GM12878 (cell line): Measurements from ENCODE around the gene TCF7.

Source experiments
- GABPA ChIP-seq: IDR thresholded peaks from 2 replicates; pipeline ENCODE4 v1.6.1; 2014; ENCODE audit warnings: antibody characterized with exemption, low read depth, mild to moderate bottlenecking, inconsistent platforms
- HDAC2 ChIP-seq: fragments of 200-600 bp; sonication (generic); IDR thresholded peaks from 2 replicates; pipeline ENCODE4 v1.6.1; 2017
- YY1 ChIP-seq: IDR thresholded peaks from 2 replicates; pipeline ENCODE4 v1.6.1; 2011; ENCODE audit warnings: low read depth, mild to moderate bottlenecking, low read length
- TF ChIP-seq, protein P1 (sequence below), 3 experiments: IDR thresholded peaks in 2 of 3; conservative IDR thresholded peaks in 1 of 3; 2 replicates each; pipeline ENCODE4 v1.5.1; 2011; ENCODE audit warnings: low read depth in 3 of 3, low read length in 3 of 3, mild to moderate bottlenecking in 3 of 3, control low read depth in 2 of 3, moderate library complexity in 2 of 3, inconsistent platforms in 1 of 3, mixed read lengths in 1 of 3; ENCODE audit not compliant: control insufficient read depth in 2 of 3, insufficient read depth in 1 of 3; ENCODE audit errors: extremely low read depth in 1 of 3
- TF ChIP-seq, protein P2 (sequence below): IDR thresholded peaks from 2 replicates; pipeline ENCODE4 v1.6.1; 2012; ENCODE audit warnings: low read depth, low read length, improper control_type of control experiment
- TF ChIP-seq, protein P3 (sequence below): fragments of 450-650 bp; formaldehyde crosslinking; IDR thresholded peaks from 2 replicates; pipeline ENCODE4 v1.5.0; 2022; ENCODE audit warnings: mild to moderate bottlenecking, missing genetic modification characterization
- TF ChIP-seq, protein P4 (sequence below): fragments of 450-650 bp; IDR thresholded peaks from 2 replicates; pipeline ENCODE4 v1.6.1; 2016; ENCODE audit warnings: mild to moderate bottlenecking

DNA sequence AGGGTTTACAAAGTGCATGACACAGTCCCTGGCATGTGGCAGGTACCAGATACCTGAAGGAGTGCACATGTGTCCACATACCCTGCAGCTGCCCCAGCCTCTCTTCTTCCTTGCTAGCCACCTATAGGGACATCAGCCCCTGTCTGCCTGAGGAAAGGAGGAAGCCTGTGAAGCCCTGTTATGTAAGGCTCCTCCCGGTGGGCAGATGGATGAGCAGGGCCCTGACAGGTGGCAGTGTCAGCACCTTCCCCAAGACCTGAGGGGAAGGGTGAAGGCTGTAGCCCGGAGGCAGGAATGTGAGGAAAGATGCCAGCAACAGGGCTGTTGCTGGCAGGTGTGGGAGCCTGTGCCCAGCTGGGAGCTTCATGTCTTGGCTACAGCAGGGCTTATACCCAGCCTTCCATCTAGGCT is 21.7 kb downstream of the TCF7 start:
- TF ChIP-seq, protein P1, sequence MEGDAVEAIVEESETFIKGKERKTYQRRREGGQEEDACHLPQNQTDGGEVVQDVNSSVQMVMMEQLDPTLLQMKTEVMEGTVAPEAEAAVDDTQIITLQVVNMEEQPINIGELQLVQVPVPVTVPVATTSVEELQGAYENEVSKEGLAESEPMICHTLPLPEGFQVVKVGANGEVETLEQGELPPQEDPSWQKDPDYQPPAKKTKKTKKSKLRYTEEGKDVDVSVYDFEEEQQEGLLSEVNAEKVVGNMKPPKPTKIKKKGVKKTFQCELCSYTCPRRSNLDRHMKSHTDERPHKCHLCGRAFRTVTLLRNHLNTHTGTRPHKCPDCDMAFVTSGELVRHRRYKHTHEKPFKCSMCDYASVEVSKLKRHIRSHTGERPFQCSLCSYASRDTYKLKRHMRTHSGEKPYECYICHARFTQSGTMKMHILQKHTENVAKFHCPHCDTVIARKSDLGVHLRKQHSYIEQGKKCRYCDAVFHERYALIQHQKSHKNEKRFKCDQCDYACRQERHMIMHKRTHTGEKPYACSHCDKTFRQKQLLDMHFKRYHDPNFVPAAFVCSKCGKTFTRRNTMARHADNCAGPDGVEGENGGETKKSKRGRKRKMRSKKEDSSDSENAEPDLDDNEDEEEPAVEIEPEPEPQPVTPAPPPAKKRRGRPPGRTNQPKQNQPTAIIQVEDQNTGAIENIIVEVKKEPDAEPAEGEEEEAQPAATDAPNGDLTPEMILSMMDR (IDR thresholded peaks at IDR 0.05 in 2 of 3, conservative IDR thresholded peaks at IDR 0.05 in 1 of 3; ENCODE audit: control insufficient read depth in 2 of 3, extremely low read depth in 1 of 3, insufficient read depth in 1 of 3, low read depth in 3 of 3, low read length in 3 of 3) = no peak
- TF ChIP-seq HDAC2 (no peak), YY1 (no peak), GABPA (no peak)
- TF ChIP-seq, protein P2, sequence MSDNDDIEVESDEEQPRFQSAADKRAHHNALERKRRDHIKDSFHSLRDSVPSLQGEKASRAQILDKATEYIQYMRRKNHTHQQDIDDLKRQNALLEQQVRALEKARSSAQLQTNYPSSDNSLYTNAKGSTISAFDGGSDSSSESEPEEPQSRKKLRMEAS = no peak
- TF ChIP-seq, protein P3, sequence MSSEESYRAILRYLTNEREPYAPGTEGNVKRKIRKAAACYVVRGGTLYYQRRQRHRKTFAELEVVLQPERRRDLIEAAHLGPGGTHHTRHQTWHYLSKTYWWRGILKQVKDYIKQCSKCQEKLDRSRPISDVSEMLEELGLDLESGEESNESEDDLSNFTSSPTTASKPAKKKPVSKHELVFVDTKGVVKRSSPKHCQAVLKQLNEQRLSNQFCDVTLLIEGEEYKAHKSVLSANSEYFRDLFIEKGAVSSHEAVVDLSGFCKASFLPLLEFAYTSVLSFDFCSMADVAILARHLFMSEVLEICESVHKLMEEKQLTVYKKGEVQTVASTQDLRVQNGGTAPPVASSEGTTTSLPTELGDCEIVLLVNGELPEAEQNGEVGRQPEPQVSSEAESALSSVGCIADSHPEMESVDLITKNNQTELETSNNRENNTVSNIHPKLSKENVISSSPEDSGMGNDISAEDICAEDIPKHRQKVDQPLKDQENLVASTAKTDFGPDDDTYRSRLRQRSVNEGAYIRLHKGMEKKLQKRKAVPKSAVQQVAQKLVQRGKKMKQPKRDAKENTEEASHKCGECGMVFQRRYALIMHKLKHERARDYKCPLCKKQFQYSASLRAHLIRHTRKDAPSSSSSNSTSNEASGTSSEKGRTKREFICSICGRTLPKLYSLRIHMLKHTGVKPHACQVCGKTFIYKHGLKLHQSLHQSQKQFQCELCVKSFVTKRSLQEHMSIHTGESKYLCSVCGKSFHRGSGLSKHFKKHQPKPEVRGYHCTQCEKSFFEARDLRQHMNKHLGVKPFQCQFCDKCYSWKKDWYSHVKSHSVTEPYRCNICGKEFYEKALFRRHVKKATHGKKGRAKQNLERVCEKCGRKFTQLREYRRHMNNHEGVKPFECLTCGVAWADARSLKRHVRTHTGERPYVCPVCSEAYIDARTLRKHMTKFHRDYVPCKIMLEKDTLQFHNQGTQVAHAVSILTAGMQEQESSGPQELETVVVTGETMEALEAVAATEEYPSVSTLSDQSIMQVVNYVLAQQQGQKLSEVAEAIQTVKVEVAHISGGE (CRISPR knock-in tag) = no peak
- TF ChIP-seq, protein P4, sequence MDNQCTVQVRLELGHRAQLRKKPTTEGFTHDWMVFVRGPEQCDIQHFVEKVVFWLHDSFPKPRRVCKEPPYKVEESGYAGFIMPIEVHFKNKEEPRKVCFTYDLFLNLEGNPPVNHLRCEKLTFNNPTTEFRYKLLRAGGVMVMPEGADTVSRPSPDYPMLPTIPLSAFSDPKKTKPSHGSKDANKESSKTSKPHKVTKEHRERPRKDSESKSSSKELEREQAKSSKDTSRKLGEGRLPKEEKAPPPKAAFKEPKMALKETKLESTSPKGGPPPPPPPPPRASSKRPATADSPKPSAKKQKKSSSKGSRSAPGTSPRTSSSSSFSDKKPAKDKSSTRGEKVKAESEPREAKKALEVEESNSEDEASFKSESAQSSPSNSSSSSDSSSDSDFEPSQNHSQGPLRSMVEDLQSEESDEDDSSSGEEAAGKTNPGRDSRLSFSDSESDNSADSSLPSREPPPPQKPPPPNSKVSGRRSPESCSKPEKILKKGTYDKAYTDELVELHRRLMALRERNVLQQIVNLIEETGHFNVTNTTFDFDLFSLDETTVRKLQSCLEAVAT = no peak
